Liver (tissue), 9 donors: ENCODE measurements around the gene TBCCD1. TPM values are rescaled to one million over a fixed set of nuclear protein-coding genes. Genes with fewer than 3 reads are reported as not detected.
A peak's percentile ranks its signal among the peaks of the same experiment; 100 is the strongest.

Source experiments
- DNase-seq: peaks from one replicate; pipeline ENCODE4 v3.0.0-alpha.2; 2017; ENCODE audit warnings: low spot score
- H3K27ac ChIP-seq, 2 donors: one replicate each; pipeline ENCODE4 v1.7.0; 2013; ENCODE audit warnings: inconsistent platforms in 2 of 2, low read length in 2 of 2, control low read depth in 1 of 2, low read depth in 1 of 2, mild to moderate bottlenecking in 1 of 2
- H3K27me3 ChIP-seq, 4 donors: one replicate each; pipeline versions ENCODE4 v1.6.1 to v1.7.0; 2013; ENCODE audit warnings: low read length in 3 of 4, inconsistent platforms in 1 of 4, mild to moderate bottlenecking in 1 of 4, moderate library complexity in 1 of 4; ENCODE audit not compliant: control insufficient read depth in 4 of 4, insufficient read depth in 4 of 4
- H3K36me3 ChIP-seq, 4 donors: one replicate each; pipeline versions ENCODE4 v1.6.1 to v1.7.0; 2013; ENCODE audit warnings: low read length in 3 of 4, mild to moderate bottlenecking in 3 of 4, low read depth in 1 of 4, moderate library complexity in 1 of 4; ENCODE audit not compliant: control insufficient read depth in 4 of 4, insufficient read depth in 3 of 4
- H3K4me1 ChIP-seq, 4 donors: one replicate each; pipeline versions ENCODE4 v1.6.1 to v1.7.0; 2013; ENCODE audit warnings: low read length in 3 of 4, mild to moderate bottlenecking in 3 of 4, moderate library complexity in 1 of 4; ENCODE audit not compliant: control insufficient read depth in 4 of 4, insufficient read depth in 4 of 4
- H3K4me3 ChIP-seq, 3 donors: one replicate each; pipeline versions ENCODE4 v1.6.1 to v1.7.0; 2013; ENCODE audit warnings: low read length in 3 of 3, control low read depth in 1 of 3, low read depth in 1 of 3, mild to moderate bottlenecking in 1 of 3
- H3K9ac ChIP-seq, 2 donors: one replicate each; pipeline ENCODE4 v1.7.0; 2013; ENCODE audit warnings: low read length in 2 of 2, mild to moderate bottlenecking in 2 of 2, moderate library complexity in 2 of 2, control low read depth in 1 of 2, low read depth in 1 of 2
- H3K9me3 ChIP-seq, 4 donors: one replicate each; pipeline versions ENCODE4 v1.6.1 to v1.7.0; 2013; ENCODE audit warnings: low read length in 3 of 4; ENCODE audit not compliant: control insufficient read depth in 4 of 4
- EGR1 ChIP-seq, 2 donors: IDR thresholded peaks; 2 replicates each; pipeline ENCODE4 v1.6.1; 2016 to 2018; ENCODE audit warnings: antibody characterized with exemption in 2 of 2, low read depth in 2 of 2
- FOXA1 ChIP-seq: IDR thresholded peaks from 2 replicates; pipeline ENCODE4 v1.6.1; 2016; ENCODE audit warnings: antibody characterized with exemption
- FOXA2 ChIP-seq: IDR thresholded peaks from 2 replicates; pipeline ENCODE4 v1.6.1; 2016; ENCODE audit warnings: antibody characterized with exemption
- GABPA ChIP-seq, 2 donors: IDR thresholded peaks in 1 of 2; conservative IDR thresholded peaks in 1 of 2; 2 replicates each; pipeline ENCODE4 v1.6.1; 2016; ENCODE audit warnings: antibody characterized with exemption in 2 of 2, mild to moderate bottlenecking in 1 of 2, moderate library complexity in 1 of 2
- HNF4A ChIP-seq, 2 donors: conservative IDR thresholded peaks; 2 replicates each; pipeline ENCODE4 v1.6.1; 2016; ENCODE audit warnings: antibody characterized with exemption in 2 of 2, mild to moderate bottlenecking in 2 of 2
- HNF4G ChIP-seq: IDR thresholded peaks from 2 replicates; pipeline ENCODE4 v1.6.1; 2016; ENCODE audit warnings: antibody characterized with exemption
- JUND ChIP-seq, 2 donors: IDR thresholded peaks; 2 replicates each; pipeline ENCODE4 v1.6.1; 2016; ENCODE audit warnings: antibody characterized with exemption in 2 of 2
- NR2F2 ChIP-seq: IDR thresholded peaks from 2 replicates; pipeline ENCODE4 v1.6.1; 2016; ENCODE audit warnings: antibody characterized with exemption
- RAD21 ChIP-seq, 2 donors: IDR thresholded peaks; 2 replicates each; pipeline ENCODE4 v1.6.1; 2016; ENCODE audit warnings: antibody characterized with exemption in 2 of 2, mild to moderate bottlenecking in 2 of 2
- RXRA ChIP-seq, 2 donors: IDR thresholded peaks; 2 replicates each; pipeline ENCODE4 v1.6.1; 2017 to 2018; ENCODE audit warnings: antibody characterized with exemption in 2 of 2, mild to moderate bottlenecking in 1 of 2
- SP1 ChIP-seq: IDR thresholded peaks from 2 replicates; pipeline ENCODE4 v1.6.1; 2018; ENCODE audit warnings: antibody characterized with exemption, mild to moderate bottlenecking
- YY1 ChIP-seq: IDR thresholded peaks from 2 replicates; pipeline ENCODE4 v1.6.1; 2016; ENCODE audit warnings: antibody characterized with exemption, mild to moderate bottlenecking
- WGBS: extraction: QIAGEN DNeasy Blood & Tissue Kit; methylation state at CpG from one replicate; pipeline ENCODE4 v1.1.7; 2013; 5-methylcytosine and 5-hydroxymethylcytosine counted together
- polyA plus RNA-seq, 2 donors: library from polyadenylated mRNA; stranded (reverse) in 1 of 2; unstranded in 1 of 2; fragments of 200-250 nt in 1 of 2; fragments of >200 nt in 1 of 2; fragmentation: Nextera tagmentation in 1 of 2; extraction: Ambion mirVana in 1 of 2; gene quantifications; one replicate each; pipeline versions ENCODE4 v1.2.1 to v1.2.3, GENCODE V29; 2013 to 2015
- total RNA-seq, 2 donors: library from RNA; depleted of rRNA; stranded (reverse); fragments of >200 nt; gene quantifications; one replicate each; pipeline ENCODE4 v1.2.3, GENCODE V29; 2014
- TF ChIP-seq, protein P1 (sequence below): fragments of 150-350 bp; IDR thresholded peaks from 2 replicates; pipeline ENCODE4 v1.5.1; 2017; ENCODE audit warnings: improper control_type of control experiment, low read depth, low read length; ENCODE audit not compliant: missing input control
- TF ChIP-seq, protein P2 (sequence below): IDR thresholded peaks from 2 replicates; pipeline ENCODE4 v1.6.1; 2016; ENCODE audit warnings: antibody characterized with exemption
- TF ChIP-seq, protein P3 (sequence below): IDR thresholded peaks from 2 replicates; pipeline ENCODE4 v1.6.1; 2016; ENCODE audit warnings: antibody characterized with exemption
- donor health status: healthy.
- donor health status: healthy.
- donor health status: healthy.
- donor health status: healthy.
- donor health status: healthy.

Gene TBCCD1
- total and polyA plus RNA-seq, 4 donors = 4.9 to 16.2 (median 10.6) TPM

DNA sequence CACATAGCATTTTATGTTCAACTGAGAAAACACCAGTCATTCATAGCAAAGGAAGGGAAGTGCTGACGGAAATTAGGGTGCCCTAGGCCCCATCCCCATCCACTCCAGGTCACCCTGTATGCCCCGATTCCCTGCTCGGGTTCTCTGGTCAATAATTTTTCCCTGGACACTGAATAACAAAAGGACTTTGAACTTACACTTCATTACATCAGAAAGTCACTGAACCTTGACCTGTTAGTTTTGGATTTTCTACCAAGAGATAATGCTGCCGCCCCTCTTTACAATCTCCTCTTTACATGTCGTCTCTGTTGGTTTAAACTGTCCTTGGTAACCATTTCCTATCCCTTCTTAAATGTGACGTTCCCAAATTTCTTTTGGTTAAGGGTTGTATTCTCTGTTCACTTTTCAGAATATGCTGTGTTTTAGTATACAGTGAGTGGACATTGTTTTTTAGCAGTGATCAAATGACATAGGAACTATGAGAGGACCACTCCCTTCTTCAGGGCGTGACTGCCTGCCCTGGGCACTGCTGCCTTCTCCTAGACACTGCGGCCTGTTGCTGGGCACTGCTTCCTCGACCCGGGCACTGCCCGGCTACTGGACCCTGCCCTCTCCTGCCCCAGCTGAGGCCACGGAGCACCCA is 32.1 kb upstream of the TBCCD1 start (continued):
- TF ChIP-seq, protein P1, sequence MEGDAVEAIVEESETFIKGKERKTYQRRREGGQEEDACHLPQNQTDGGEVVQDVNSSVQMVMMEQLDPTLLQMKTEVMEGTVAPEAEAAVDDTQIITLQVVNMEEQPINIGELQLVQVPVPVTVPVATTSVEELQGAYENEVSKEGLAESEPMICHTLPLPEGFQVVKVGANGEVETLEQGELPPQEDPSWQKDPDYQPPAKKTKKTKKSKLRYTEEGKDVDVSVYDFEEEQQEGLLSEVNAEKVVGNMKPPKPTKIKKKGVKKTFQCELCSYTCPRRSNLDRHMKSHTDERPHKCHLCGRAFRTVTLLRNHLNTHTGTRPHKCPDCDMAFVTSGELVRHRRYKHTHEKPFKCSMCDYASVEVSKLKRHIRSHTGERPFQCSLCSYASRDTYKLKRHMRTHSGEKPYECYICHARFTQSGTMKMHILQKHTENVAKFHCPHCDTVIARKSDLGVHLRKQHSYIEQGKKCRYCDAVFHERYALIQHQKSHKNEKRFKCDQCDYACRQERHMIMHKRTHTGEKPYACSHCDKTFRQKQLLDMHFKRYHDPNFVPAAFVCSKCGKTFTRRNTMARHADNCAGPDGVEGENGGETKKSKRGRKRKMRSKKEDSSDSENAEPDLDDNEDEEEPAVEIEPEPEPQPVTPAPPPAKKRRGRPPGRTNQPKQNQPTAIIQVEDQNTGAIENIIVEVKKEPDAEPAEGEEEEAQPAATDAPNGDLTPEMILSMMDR = no peak
- TF ChIP-seq SP1 (peak; percentile 95), HNF4A (conservative IDR thresholded peaks at IDR 0.05) (peak; percentile 86 to 95), FOXA1 (no peak), NR2F2 (peak; percentile 70)
- TF ChIP-seq, protein P2, sequence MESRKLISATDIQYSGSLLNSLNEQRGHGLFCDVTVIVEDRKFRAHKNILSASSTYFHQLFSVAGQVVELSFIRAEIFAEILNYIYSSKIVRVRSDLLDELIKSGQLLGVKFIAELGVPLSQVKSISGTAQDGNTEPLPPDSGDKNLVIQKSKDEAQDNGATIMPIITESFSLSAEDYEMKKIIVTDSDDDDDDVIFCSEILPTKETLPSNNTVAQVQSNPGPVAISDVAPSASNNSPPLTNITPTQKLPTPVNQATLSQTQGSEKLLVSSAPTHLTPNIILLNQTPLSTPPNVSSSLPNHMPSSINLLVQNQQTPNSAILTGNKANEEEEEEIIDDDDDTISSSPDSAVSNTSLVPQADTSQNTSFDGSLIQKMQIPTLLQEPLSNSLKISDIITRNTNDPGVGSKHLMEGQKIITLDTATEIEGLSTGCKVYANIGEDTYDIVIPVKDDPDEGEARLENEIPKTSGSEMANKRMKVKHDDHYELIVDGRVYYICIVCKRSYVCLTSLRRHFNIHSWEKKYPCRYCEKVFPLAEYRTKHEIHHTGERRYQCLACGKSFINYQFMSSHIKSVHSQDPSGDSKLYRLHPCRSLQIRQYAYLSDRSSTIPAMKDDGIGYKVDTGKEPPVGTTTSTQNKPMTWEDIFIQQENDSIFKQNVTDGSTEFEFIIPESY = peak; percentile 39

DNA sequence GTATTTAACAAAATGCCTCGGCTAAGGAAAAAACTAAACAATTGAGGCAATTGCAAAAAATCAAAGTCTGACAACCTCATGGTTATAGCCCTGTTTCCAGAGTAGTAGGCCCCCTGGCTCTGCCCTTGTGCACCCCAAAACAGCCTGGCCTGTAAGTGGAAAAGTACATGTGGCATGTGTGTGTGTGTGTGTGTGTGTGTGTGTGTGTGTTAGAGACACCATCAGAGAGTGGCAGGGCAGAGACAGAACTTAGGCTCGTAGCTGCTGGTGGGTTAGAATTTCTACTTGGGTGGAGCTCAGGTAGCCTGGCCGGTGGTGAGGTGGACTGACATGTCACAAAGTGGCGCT is 31.6 kb upstream of the TBCCD1 start:
- Histone ChIP-seq H3K9ac (peak overlapping the region in 1 of 2 donors; percentile 16), H3K4me1 (peaks cover 14 to 72% (median 54%) of the 10 kb centered on the region in 4 donors), H3K27me3 (no peaks in the 10 kb centered on the region), H3K36me3 (no peaks in the 10 kb centered on the region), H3K4me3 (no peak overlapping the region), H3K9me3 (no peaks in the 10 kb centered on the region), H3K27ac (peak overlapping the region; percentile 78 to 84)
- no peak for DNase-seq
- 37% methylated on average over 4 of the region's 4 CpGs for WGBS
- TF ChIP-seq JUND (IDR thresholded peaks at IDR 0.05) (no peak), HNF4G (no peak), GABPA (IDR thresholded peaks at IDR 0.05 in 1 of 2, conservative IDR thresholded peaks at IDR 0.05 in 1 of 2) (no peak), RAD21 (IDR thresholded peaks at IDR 0.05) (no peak), RXRA (IDR thresholded peaks at IDR 0.05) (no peak), FOXA1 (no peak), FOXA2 (no peak), EGR1 (IDR thresholded peaks at IDR 0.05; ENCODE audit: low read depth in 2 of 2) (no peak), YY1 (no peak)
- TF ChIP-seq, protein P1 = no peak
- TF ChIP-seq, protein P3, sequence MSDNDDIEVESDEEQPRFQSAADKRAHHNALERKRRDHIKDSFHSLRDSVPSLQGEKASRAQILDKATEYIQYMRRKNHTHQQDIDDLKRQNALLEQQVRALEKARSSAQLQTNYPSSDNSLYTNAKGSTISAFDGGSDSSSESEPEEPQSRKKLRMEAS = no peak
- TF ChIP-seq, protein P2 = no peak
